HEK293 (cell line): ENCODE measurements around the gene UROD.

Source experiments
- CTCF ChIA-PET: fragments of 350-600 bp; formaldehyde crosslinking; extraction: SDS; loops from one replicate; lab custom pipeline; 2021; ENCODE audit warnings: antibody characterized with exemption; lab: Yijun Ruan, JAX
- POLR2A ChIA-PET: fragments of 300-600 bp; formaldehyde crosslinking; extraction: SDS; loops from one replicate; lab custom pipeline; 2020; ENCODE audit warnings: antibody characterized with exemption, inconsistent platforms; lab: Yijun Ruan, JAX
- H3K27ac ChIP-seq: fragments of 200-500 bp; sonication (Bioruptor generic); 2 replicates; pipeline ENCODE4 v1.5.1; 2014; ENCODE audit warnings: low read depth, low read length, control low read depth, inconsistent platforms; ENCODE audit errors: extremely low read depth
- H3K36me3 ChIP-seq, 2 experiments: fragments of 200-500 bp in 1 of 2; sonication (Bioruptor generic) in 1 of 2; 1 replicate in 1 of 2; 2 replicates in 1 of 2; pipeline ENCODE4 v1.5.1; 2014 to 2017; ENCODE audit warnings: inconsistent platforms in 2 of 2, low read length in 2 of 2; ENCODE audit not compliant: control insufficient read depth in 2 of 2, insufficient read depth in 1 of 2
- H3K4me1 ChIP-seq: fragments of 200-500 bp; sonication (Bioruptor generic); 2 replicates; pipeline ENCODE4 v1.5.1; 2014; ENCODE audit warnings: mild to moderate bottlenecking, low read length, inconsistent platforms; ENCODE audit not compliant: control insufficient read depth, insufficient read depth
- H3K4me3 ChIP-seq: 2 replicates; pipeline ENCODE4 v1.5.1; 2011; ENCODE audit warnings: low read depth, mild to moderate bottlenecking, control low read depth, low read length, moderate library complexity
- H3K9me3 ChIP-seq: fragments of 200-500 bp; sonication (Bioruptor generic); 2 replicates; pipeline ENCODE4 v1.5.1; 2014; ENCODE audit warnings: low read depth, low read length, inconsistent platforms; ENCODE audit not compliant: control insufficient read depth, insufficient read depth
- BCL11A ChIP-seq: fragments of 450-650 bp; formaldehyde crosslinking; IDR thresholded peaks from 2 replicates; pipeline ENCODE4 v1.5.1; 2016; ENCODE audit warnings: low read depth, missing biosample characterization, missing genetic modification characterization
- GLI4 ChIP-seq: fragments of 450-650 bp; formaldehyde crosslinking; IDR thresholded peaks from 2 replicates; pipeline ENCODE4 v1.5.1; 2016; ENCODE audit warnings: missing biosample characterization, missing genetic modification characterization
- GLIS1 ChIP-seq: fragments of 450-650 bp; formaldehyde crosslinking; IDR thresholded peaks from 2 replicates; pipeline ENCODE4 v1.5.1; 2016; ENCODE audit warnings: missing biosample characterization, missing genetic modification characterization
- IKZF3 ChIP-seq: fragments of 450-650 bp; IDR thresholded peaks from 2 replicates; pipeline ENCODE4 v1.5.0; 2018; ENCODE audit warnings: missing biosample characterization, mild to moderate bottlenecking, missing genetic modification characterization, moderate library complexity
- KLF1 ChIP-seq: fragments of 450-650 bp; formaldehyde crosslinking; IDR thresholded peaks from 2 replicates; pipeline ENCODE4 v1.5.1; 2016; ENCODE audit warnings: missing biosample characterization, missing genetic modification characterization
- ZBTB21 ChIP-seq: fragments of 450-650 bp; formaldehyde crosslinking; IDR thresholded peaks from 2 replicates; pipeline ENCODE4 v1.5.1; 2017; ENCODE audit warnings: missing biosample characterization, missing genetic modification characterization
- ZNF133 ChIP-seq: fragments of 450-650 bp; formaldehyde crosslinking; IDR thresholded peaks from 2 replicates; pipeline ENCODE4 v1.5.1; 2016; ENCODE audit warnings: missing biosample characterization, missing genetic modification characterization
- ZNF140 ChIP-seq: fragments of 450-650 bp; formaldehyde crosslinking; IDR thresholded peaks from 2 replicates; pipeline ENCODE4 v1.5.1; 2016; ENCODE audit warnings: missing biosample characterization, missing genetic modification characterization
- ZNF157 ChIP-seq: fragments of 450-650 bp; formaldehyde crosslinking; IDR thresholded peaks from 2 replicates; pipeline ENCODE4 v1.5.1; 2016; ENCODE audit warnings: missing biosample characterization, missing genetic modification characterization
- ZNF266 ChIP-seq: fragments of 450-650 bp; formaldehyde crosslinking; IDR thresholded peaks from 2 replicates; pipeline ENCODE4 v1.5.1; 2016; ENCODE audit warnings: missing biosample characterization, missing genetic modification characterization, low read depth
- ZNF311 ChIP-seq: fragments of 450-650 bp; formaldehyde crosslinking; IDR thresholded peaks from 2 replicates; pipeline ENCODE4 v1.5.1; 2017; ENCODE audit warnings: missing biosample characterization, missing genetic modification characterization, borderline replicate concordance
- ZNF335 ChIP-seq: fragments of 450-650 bp; formaldehyde crosslinking; conservative IDR thresholded peaks from 2 replicates; pipeline ENCODE4 v1.5.1; 2016; ENCODE audit warnings: missing biosample characterization, missing genetic modification characterization
- ZNF514 ChIP-seq: fragments of 450-650 bp; formaldehyde crosslinking; IDR thresholded peaks from 2 replicates; pipeline ENCODE4 v1.5.1; 2016; ENCODE audit warnings: missing biosample characterization, missing genetic modification characterization
- ZNF544 ChIP-seq: fragments of 450-650 bp; formaldehyde crosslinking; IDR thresholded peaks from 2 replicates; pipeline ENCODE4 v1.5.0; 2017; ENCODE audit warnings: missing biosample characterization, missing genetic modification characterization
- ZNF558 ChIP-seq: fragments of 450-650 bp; formaldehyde crosslinking; IDR thresholded peaks from 2 replicates; pipeline ENCODE4 v1.5.1; 2016; ENCODE audit warnings: missing biosample characterization, missing genetic modification characterization
- ZNF560 ChIP-seq: fragments of 450-650 bp; formaldehyde crosslinking; IDR thresholded peaks from 2 replicates; pipeline ENCODE4 v1.5.1; 2017; ENCODE audit warnings: missing biosample characterization, missing genetic modification characterization, borderline replicate concordance
- ZSCAN30 ChIP-seq: fragments of 450-650 bp; IDR thresholded peaks from 2 replicates; pipeline ENCODE4 v1.5.1; 2018; ENCODE audit warnings: missing biosample characterization, mild to moderate bottlenecking, missing genetic modification characterization, moderate library complexity
- ZXDB ChIP-seq: fragments of 450-650 bp; formaldehyde crosslinking; IDR thresholded peaks from 2 replicates; pipeline ENCODE4 v1.5.1; 2016; ENCODE audit warnings: missing biosample characterization, missing genetic modification characterization
- TF ChIP-seq, protein P1 (sequence below): fragments of 450-650 bp; formaldehyde crosslinking; IDR thresholded peaks from 2 replicates; pipeline ENCODE4 v1.5.1; 2016; ENCODE audit warnings: missing biosample characterization, missing genetic modification characterization
- TF ChIP-seq, protein P2 (sequence below): fragments of 450-650 bp; IDR thresholded peaks from 2 replicates; pipeline ENCODE4 v1.5.1; 2018; ENCODE audit warnings: missing biosample characterization, missing genetic modification characterization
- TF ChIP-seq, protein P3 (sequence below): IDR thresholded peaks from 2 replicates; pipeline ENCODE4 v1.6.1; 2011; ENCODE audit warnings: mild to moderate bottlenecking, low read depth, low read length, borderline replicate concordance
- TF ChIP-seq, protein P4 (sequence below): fragments of 450-650 bp; formaldehyde crosslinking; IDR thresholded peaks from 2 replicates; pipeline ENCODE4 v1.5.0; 2017; ENCODE audit warnings: missing biosample characterization, missing genetic modification characterization, borderline replicate concordance
- TF ChIP-seq, protein P5 (sequence below): fragments of 450-650 bp; formaldehyde crosslinking; IDR thresholded peaks from 2 replicates; pipeline ENCODE4 v1.5.1; 2016; ENCODE audit warnings: missing biosample characterization, missing genetic modification characterization
- TF ChIP-seq, protein P6 (sequence below): fragments of 450-650 bp; formaldehyde crosslinking; IDR thresholded peaks from 2 replicates; pipeline ENCODE4 v1.5.1; 2017; ENCODE audit warnings: missing biosample characterization, missing genetic modification characterization
- TF ChIP-seq, protein P7 (sequence below): fragments of 450-650 bp; formaldehyde crosslinking; optimal IDR thresholded peaks from 2 replicates; pipeline ENCODE3; 2016; ENCODE audit warnings: missing biosample characterization, mild to moderate bottlenecking, missing genetic modification characterization
- TF ChIP-seq, protein P8 (sequence below): fragments of 450-650 bp; formaldehyde crosslinking; IDR thresholded peaks from 2 replicates; pipeline ENCODE4 v1.5.1; 2016; ENCODE audit warnings: missing biosample characterization, missing genetic modification characterization

UROD gene

DNA sequence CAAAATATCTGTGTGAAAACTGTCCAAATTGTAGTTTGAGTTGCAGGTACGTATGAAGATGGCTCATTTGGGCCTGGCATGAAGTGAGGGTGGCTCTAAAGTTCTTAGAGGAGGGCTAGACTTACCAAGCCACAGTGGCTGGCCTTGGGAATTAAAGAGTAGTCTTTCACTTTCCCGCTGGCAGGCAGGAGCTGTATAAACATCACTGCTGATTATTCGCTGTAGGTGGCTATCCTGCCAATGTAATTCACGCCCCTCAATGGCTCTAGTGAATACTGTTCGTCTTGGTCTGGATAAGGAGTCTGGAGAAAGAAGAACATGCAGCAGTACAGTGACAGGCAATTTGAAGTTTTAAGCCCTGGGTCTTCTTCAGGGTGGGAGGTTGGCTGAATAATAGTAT is 31.0 kb downstream of the UROD start (continued):
- TF ChIP-seq, protein P1, sequence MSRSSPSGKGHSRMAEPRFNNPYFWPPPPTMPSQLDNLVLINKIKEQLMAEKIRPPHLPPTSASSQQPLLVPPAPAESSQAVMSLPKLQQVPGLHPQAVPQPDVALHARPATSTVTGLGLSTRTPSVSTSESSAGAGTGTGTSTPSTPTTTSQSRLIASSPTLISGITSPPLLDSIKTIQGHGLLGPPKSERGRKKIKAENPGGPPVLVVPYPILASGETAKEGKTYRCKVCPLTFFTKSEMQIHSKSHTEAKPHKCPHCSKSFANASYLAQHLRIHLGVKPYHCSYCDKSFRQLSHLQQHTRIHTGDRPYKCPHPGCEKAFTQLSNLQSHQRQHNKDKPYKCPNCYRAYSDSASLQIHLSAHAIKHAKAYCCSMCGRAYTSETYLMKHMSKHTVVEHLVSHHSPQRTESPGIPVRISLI (tag by site-specific recombination), result no peak
- TF ChIP-seq BCL11A (tag by site-specific recombination) (no peak), ZNF558 (tag by site-specific recombination) (no peak), KLF1 (tag by site-specific recombination) (no peak), ZNF335 (no peak), ZSCAN30 (tag by site-specific recombination) (no peak), ZXDB (no peak), GLIS1 (no peak), ZNF157 (tag by site-specific recombination) (no peak), ZNF140 (tag by site-specific recombination) (no peak), ZNF560 (tag by site-specific recombination) (no peak)
- TF ChIP-seq, protein P2, sequence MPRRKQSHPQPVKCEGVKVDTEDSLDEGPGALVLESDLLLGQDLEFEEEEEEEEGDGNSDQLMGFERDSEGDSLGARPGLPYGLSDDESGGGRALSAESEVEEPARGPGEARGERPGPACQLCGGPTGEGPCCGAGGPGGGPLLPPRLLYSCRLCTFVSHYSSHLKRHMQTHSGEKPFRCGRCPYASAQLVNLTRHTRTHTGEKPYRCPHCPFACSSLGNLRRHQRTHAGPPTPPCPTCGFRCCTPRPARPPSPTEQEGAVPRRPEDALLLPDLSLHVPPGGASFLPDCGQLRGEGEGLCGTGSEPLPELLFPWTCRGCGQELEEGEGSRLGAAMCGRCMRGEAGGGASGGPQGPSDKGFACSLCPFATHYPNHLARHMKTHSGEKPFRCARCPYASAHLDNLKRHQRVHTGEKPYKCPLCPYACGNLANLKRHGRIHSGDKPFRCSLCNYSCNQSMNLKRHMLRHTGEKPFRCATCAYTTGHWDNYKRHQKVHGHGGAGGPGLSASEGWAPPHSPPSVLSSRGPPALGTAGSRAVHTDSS (tag by site-specific recombination), result no peak

DNA sequence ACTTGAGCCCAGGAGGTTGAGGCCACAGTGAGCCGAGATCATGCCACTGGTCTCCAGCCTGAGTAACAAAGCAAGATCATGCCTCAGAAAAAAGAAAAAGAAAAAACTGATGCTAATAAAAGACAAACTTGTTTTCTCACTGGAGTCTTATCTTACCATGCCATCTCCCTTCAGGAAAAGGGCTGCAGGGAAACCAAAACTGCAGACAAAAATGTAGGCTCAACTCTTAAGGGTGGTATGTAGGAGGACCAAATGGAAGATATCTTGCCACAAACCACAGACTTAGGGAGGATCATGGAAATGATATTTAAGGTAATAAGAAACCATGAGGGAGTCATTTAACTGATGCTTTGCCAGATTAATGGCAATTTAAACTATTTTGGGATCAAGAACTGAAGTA is 32.9 kb downstream of the UROD start:
- Histone ChIP-seq H3K4me3 (no peak overlapping the region), H3K9me3 (no peaks in the 10 kb centered on the region), H3K27ac (no peak overlapping the region), H3K4me1 (no peaks in the 10 kb centered on the region), H3K36me3 (peaks cover 0 to 10% of the 10 kb centered on the region in 2 experiments; a peak in 1 of 3 replicates)
- POLR2A ChIA-PET, result no interaction called here
- CTCF ChIA-PET, result no interaction called here
- TF ChIP-seq IKZF3, result no peak
- TF ChIP-seq, protein P3, sequence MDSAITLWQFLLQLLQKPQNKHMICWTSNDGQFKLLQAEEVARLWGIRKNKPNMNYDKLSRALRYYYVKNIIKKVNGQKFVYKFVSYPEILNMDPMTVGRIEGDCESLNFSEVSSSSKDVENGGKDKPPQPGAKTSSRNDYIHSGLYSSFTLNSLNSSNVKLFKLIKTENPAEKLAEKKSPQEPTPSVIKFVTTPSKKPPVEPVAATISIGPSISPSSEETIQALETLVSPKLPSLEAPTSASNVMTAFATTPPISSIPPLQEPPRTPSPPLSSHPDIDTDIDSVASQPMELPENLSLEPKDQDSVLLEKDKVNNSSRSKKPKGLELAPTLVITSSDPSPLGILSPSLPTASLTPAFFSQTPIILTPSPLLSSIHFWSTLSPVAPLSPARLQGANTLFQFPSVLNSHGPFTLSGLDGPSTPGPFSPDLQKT, result no peak
- no peak for TF ChIP-seq ZNF544 (tag by site-specific recombination)
- TF ChIP-seq ZNF133, result no peak
- TF ChIP-seq ZNF514 (tag by site-specific recombination), result no peak
- TF ChIP-seq, protein P4, sequence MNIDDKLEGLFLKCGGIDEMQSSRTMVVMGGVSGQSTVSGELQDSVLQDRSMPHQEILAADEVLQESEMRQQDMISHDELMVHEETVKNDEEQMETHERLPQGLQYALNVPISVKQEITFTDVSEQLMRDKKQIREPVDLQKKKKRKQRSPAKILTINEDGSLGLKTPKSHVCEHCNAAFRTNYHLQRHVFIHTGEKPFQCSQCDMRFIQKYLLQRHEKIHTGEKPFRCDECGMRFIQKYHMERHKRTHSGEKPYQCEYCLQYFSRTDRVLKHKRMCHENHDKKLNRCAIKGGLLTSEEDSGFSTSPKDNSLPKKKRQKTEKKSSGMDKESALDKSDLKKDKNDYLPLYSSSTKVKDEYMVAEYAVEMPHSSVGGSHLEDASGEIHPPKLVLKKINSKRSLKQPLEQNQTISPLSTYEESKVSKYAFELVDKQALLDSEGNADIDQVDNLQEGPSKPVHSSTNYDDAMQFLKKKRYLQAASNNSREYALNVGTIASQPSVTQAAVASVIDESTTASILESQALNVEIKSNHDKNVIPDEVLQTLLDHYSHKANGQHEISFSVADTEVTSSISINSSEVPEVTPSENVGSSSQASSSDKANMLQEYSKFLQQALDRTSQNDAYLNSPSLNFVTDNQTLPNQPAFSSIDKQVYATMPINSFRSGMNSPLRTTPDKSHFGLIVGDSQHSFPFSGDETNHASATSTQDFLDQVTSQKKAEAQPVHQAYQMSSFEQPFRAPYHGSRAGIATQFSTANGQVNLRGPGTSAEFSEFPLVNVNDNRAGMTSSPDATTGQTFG (tag by site-specific recombination), result no peak
- no peak for TF ChIP-seq ZNF266 (tag by site-specific recombination)
- TF ChIP-seq ZBTB21 (tag by site-specific recombination), result no peak
- TF ChIP-seq, protein P5, sequence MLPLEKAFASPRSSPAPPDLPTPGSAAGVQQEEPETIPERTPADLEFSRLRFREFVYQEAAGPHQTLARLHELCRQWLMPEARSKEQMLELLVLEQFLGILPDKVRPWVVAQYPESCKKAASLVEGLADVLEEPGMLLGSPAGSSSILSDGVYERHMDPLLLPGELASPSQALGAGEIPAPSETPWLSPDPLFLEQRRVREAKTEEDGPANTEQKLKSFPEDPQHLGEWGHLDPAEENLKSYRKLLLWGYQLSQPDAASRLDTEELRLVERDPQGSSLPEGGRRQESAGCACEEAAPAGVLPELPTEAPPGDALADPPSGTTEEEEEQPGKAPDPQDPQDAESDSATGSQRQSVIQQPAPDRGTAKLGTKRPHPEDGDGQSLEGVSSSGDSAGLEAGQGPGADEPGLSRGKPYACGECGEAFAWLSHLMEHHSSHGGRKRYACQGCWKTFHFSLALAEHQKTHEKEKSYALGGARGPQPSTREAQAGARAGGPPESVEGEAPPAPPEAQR (tag by site-specific recombination), result no peak
- TF ChIP-seq, protein P6, sequence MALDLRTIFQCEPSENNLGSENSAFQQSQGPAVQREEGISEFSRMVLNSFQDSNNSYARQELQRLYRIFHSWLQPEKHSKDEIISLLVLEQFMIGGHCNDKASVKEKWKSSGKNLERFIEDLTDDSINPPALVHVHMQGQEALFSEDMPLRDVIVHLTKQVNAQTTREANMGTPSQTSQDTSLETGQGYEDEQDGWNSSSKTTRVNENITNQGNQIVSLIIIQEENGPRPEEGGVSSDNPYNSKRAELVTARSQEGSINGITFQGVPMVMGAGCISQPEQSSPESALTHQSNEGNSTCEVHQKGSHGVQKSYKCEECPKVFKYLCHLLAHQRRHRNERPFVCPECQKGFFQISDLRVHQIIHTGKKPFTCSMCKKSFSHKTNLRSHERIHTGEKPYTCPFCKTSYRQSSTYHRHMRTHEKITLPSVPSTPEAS (tag by site-specific recombination), result no peak
- TF ChIP-seq, protein P7, sequence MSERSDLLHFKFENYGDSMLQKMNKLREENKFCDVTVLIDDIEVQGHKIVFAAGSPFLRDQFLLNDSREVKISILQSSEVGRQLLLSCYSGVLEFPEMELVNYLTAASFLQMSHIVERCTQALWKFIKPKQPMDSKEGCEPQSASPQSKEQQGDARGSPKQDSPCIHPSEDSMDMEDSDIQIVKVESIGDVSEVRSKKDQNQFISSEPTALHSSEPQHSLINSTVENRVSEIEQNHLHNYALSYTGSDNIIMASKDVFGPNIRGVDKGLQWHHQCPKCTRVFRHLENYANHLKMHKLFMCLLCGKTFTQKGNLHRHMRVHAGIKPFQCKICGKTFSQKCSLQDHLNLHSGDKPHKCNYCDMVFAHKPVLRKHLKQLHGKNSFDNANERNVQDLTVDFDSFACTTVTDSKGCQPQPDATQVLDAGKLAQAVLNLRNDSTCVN (tag by site-specific recombination), result no peak
- TF ChIP-seq GLI4 (tag by site-specific recombination), result no peak
- TF ChIP-seq ZNF311 (tag by site-specific recombination), result no peak
- TF ChIP-seq, protein P8, sequence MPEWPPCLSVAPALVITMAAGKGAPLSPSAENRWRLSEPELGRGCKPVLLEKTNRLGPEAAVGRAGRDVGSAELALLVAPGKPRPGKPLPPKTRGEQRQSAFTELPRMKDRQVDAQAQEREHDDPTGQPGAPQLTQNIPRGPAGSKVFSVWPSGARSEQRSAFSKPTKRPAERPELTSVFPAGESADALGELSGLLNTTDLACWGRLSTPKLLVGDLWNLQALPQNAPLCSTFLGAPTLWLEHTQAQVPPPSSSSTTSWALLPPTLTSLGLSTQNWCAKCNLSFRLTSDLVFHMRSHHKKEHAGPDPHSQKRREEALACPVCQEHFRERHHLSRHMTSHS (tag by site-specific recombination), result no peak
